ENCODE results near the gene SLC50A1. TPM values are rescaled to one million over a fixed set of nuclear protein-coding genes. Genes with fewer than 3 reads are reported as not detected.
"Not testable (repeated sequence)": the region's sequence is repeated elsewhere in the genome, so short reads cannot be mapped to it uniquely, and the experiment has no call there.

SLC50A1 gene
- total and polyA plus RNA-seq, 8 donors, result 31.9 to 64.6 (median 36.0) TPM

DNA sequence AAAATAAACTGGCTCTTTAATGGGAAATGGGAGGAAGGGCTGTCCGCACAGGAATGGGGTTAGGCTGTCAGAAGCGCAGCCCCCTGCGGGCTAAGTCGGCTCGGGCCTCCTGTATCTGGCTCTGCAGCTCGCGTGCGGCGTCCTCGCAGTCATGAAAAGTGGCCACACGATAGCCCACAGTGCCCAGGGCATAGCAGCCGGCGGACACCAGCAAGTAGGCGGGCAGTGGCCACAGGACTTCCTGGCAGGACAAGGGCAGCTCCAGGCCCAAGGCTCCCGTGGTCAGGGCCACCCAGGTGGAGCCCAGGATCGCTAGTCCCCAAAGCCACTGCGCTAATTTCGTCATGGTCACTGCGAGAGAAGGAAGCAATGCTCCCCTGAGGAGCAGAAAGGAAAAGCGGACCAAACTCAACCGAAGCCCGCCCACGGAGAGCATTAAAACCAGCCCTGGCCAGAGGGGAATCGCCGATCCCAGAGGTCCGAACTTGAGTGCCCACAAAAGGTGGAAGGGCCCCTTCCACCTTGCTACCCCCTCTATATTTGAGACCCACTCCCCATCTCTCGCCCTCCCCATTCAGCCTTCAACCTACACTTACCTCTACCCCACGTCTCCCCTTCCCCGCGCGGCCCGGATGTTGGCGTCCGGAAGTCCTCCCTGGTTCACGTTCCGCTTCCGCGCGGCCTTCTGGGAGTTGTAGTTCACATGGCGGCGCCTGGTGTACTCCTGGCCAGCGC, 4.4 kb downstream of the SLC50A1 start, which contains the start of gene DPM3:
Gene DPM3 (minus strand): TSS at position 637 of the 735 bp plus-strand sequence. CDS start 291 bp downstream, at position 346.
- peak within 1 kb of the TSS; percentile 78 to 94 for H3K4me3 ChIP-seq
- intact Hi-C loops (cut with DNase I), result no loop called here
- no peaks in the 10 kb centered on the region for H3K9me3 ChIP-seq
- DNase-seq, result peak; percentile 85 to 97 (median 90)
- TF ChIP-seq, protein P1, sequence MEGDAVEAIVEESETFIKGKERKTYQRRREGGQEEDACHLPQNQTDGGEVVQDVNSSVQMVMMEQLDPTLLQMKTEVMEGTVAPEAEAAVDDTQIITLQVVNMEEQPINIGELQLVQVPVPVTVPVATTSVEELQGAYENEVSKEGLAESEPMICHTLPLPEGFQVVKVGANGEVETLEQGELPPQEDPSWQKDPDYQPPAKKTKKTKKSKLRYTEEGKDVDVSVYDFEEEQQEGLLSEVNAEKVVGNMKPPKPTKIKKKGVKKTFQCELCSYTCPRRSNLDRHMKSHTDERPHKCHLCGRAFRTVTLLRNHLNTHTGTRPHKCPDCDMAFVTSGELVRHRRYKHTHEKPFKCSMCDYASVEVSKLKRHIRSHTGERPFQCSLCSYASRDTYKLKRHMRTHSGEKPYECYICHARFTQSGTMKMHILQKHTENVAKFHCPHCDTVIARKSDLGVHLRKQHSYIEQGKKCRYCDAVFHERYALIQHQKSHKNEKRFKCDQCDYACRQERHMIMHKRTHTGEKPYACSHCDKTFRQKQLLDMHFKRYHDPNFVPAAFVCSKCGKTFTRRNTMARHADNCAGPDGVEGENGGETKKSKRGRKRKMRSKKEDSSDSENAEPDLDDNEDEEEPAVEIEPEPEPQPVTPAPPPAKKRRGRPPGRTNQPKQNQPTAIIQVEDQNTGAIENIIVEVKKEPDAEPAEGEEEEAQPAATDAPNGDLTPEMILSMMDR (IDR thresholded peaks at IDR 0.05), result no peak
- peak within 1 kb of the TSS; percentile 87 to 93 for H3K27ac ChIP-seq
- no peaks in the 10 kb centered on the region for H3K36me3 ChIP-seq
- H3K4me1 ChIP-seq, result peaks cover 16 to 43% of the 10 kb centered on the region in 2 donors
- ATAC-seq, result peak; percentile 76
- no peaks in the 10 kb centered on the region for H3K27me3 ChIP-seq

DNA sequence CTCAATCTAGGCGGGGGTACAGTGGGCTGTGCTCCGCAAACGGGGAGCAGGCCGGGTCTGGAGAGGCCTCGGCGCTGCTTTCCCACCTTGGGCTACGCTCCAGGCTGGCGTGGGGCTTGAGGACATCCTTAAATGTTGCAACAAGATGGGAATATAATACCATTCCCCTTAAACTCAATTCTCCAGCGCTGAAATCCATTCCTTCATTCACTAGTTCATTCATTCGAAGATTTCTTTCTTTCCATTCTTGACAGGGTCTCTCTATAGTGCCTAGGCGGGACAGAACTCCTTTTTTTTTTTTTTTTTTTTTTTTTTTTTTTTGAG, 4.9 kb downstream of the SLC50A1 start:
- H3K4me3 ChIP-seq, result peak overlapping the region; percentile 78 to 94
- intact Hi-C loops (cut with DNase I), result no loop called here
- H3K9me3 ChIP-seq, result no peaks in the 10 kb centered on the region
- H3K27me3 ChIP-seq, result no peaks in the 10 kb centered on the region
- DNase-seq (no peak), ATAC-seq (no peak)
- no peaks in the 10 kb centered on the region for H3K36me3 ChIP-seq
- peaks cover 16 to 40% of the 10 kb centered on the region in 2 donors for H3K4me1 ChIP-seq
- TF ChIP-seq, protein P1 (IDR thresholded peaks at IDR 0.05), result no peak
- peak overlapping the region in 1 of 2 donors; percentile 93 for H3K27ac ChIP-seq

DNA sequence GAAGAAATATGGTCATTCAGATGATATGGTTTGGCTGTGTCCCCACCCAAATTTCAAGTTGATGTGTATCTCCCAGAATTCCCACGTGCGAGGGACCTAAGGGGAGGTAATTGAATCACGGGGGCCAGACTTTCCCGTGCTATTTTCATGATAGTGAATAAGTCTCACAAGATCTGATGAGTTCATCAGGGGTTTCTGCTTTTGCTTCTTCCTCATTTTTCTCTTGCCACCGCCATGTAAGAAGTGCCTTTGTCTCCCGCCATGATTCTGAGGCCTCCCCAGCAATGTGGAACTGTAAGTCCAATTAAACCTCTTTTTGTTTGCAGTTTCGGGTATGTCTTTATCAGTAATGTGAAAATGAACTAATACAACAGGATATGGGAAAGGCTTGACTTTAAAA, 6.1 kb downstream of the SLC50A1 start:
- Histone ChIP-seq H3K9me3 (no peaks in the 10 kb centered on the region), H3K27me3 (no peaks in the 10 kb centered on the region), H3K4me3 (no peak overlapping the region), H3K27ac (no peak overlapping the region), H3K4me1 (peaks cover 13 to 37% of the 10 kb centered on the region in 2 donors), H3K36me3 (no peaks in the 10 kb centered on the region)
- ATAC-seq, result no peak
- intact Hi-C loops (cut with DNase I), result no loop called here
- TF ChIP-seq, protein P1 (IDR thresholded peaks at IDR 0.05), result no peak
- no peak for DNase-seq

DNA sequence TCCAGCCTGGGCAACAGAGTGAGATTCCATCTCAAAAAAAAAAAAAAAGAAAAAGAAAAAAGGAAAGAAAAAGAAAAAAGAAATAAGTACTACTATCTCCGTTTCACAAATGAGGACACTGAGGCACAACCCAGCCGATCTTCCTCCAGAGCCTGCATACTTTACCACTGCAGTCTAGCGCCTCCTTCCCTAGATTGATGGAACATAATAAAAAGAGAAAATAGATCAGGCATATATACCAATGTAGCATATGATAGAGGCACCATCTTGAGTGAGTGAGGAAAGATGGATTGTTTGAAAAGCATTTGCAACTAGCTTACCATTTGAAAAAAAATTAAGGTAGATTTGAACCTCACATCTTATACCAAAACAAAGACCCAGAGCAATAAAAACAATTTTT, 9.8 kb downstream of the SLC50A1 start:
- H3K4me3 ChIP-seq, result no peak overlapping the region
- H3K36me3 ChIP-seq, result no peaks in the 10 kb centered on the region
- TF ChIP-seq, protein P1 (IDR thresholded peaks at IDR 0.05), result no peak
- no peak for ATAC-seq
- H3K9me3 ChIP-seq, result no peaks in the 10 kb centered on the region
- H3K27ac ChIP-seq, result no peak overlapping the region
- peaks cover 0 to 4% of the 10 kb centered on the region in 2 donors for H3K4me1 ChIP-seq
- no peaks in the 10 kb centered on the region for H3K27me3 ChIP-seq
- DNase-seq, result no peak
- intact Hi-C loops (cut with DNase I), result no loop called here

DNA sequence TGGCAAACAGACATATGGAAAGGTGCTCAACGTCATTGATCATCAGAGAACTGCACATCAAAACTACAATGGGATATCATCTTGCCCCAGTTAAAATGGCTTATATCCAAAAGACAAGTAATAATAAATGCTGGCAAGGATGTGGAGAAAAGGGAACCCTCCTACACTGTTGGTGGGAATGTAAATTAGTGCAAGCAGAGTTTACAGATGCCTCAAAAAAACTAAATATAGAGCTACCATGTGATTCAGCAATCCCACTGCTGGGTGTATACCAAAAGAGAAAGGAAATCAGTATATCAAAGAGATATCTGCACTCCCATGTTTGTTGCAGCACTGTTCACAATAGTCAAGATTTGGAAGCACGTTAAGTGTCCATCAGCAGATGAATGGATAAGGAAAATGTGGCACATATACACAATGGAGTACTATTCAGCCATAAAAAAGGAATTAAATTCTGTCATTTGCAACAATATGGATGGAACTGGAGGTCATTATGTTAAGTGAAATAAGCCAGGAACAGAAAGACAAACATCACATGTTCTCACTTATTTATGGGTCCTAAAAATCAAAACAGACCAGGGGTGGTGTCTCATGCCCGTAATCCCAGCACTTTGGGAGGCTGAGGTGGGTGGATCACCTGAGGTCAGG, 20.5 kb downstream of the SLC50A1 start:
- DNase-seq; intact Hi-C loops (cut with DNase I); ATAC-seq: not testable (repeated sequence)

More for the DNA sequence above, 20.5 kb downstream of the SLC50A1 start:
- not testable (repeated sequence) for H3K27me3 ChIP-seq, H3K4me1 ChIP-seq, H3K4me3 ChIP-seq, H3K9me3 ChIP-seq, H3K36me3 ChIP-seq, H3K27ac ChIP-seq

Data from left lung (tissue), 10 donors.